Stimulated activated CD8-positive, alpha-beta memory T cell treated with anti-CD3 and anti-CD28 coated beads, Interleukin-7, amount 100 ng/mL, for 48 hours (primary cell): ENCODE data around the gene YPEL2.

Experiments
- DNase-seq, 2 donors: peaks; one replicate each; pipeline ENCODE4 v3.0.0-alpha.2; 2020; ENCODE audit warnings: low read depth in 1 of 2; ENCODE audit errors: extremely low read depth in 1 of 2

YPEL2 gene

DNA sequence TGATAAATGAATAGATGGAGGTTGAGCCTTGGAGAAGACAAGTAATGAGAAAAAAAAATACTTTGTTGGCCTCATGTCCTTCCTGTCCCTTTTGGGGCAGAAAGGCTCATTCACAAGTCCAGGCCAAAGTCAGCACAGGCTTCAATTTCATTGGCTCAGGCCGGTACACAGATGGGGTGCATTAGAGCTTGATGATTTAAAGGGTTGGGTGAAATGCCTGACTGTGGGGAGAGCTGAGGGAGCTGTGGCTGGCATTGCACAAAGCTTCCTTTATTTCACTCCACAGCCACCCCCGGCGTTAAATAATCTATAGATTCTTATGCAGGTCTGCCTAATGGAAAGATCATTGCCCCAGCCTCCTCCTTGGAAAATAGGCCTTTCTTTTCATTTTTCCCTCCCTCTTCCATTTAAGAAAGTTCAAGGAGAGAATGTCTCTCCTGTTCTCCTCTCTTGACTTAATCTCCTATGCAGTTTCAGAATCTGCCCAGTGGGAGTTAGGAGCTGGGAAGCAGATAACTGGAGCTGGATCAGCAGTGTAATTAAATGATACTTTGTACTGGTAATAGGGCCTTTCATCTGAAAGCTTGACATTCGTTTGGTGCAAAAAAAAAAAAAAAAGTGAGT, 24.4 kb downstream of the YPEL2 start:
- DNase-seq, result no peak

DNA sequence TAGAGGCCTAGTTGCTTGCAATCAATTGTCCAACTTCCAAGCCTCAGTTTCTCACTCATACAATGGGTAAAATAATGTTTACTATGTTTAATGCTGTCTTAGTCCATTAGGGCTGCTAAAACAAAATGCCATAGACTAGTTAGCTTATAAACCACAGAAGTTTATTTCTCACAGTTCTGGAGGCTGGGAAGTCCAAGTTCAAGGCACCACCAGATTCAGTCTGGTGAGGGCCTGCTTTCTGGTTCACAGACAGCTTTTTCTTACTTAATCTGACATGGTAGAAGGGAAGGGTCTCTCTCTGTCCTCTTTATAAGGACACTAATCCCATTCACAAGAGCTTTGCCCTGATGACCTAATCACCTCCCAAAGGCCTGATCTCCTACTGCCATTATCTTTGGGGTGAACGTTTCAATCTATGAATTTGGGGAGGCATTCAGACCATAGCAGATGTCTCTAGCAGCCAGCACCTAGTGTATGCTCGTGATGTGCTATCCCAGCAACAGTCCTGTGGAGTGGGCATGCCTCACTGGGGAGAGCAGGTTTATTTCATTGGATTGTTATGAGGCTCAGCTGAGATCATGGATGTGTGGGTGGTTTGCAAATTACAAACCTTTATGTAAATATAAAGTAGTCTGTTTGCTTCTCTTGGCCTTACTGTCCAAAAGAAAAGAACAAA, 25.2 kb downstream of the YPEL2 start:
- no peak for DNase-seq

GRCh38 chr17:59357219-59357697, 25.8 kb downstream of the YPEL2 start:
- DNase-seq, result no peak

DNA sequence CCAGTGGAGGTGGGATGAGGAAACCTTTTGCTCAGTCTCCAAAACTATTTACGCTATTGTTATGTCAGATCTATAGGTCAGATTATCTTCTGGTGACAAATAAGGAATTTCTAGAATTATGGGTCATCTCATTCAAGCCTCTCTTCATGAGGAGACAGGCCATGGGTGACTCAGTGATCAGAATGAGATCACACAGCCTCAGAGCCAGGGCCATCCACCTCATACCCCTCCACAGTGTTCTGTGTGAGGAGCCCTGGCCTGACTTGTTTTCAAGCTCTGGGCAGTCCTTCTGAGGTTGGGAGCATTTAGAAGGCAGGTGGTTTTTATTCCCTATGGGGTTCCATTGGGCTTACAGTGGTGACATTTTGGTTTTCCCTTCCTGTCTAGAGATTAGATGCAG, 26.5 kb downstream of the YPEL2 start:
- peak in 1 of 2 donors; percentile 31 for DNase-seq

DNA sequence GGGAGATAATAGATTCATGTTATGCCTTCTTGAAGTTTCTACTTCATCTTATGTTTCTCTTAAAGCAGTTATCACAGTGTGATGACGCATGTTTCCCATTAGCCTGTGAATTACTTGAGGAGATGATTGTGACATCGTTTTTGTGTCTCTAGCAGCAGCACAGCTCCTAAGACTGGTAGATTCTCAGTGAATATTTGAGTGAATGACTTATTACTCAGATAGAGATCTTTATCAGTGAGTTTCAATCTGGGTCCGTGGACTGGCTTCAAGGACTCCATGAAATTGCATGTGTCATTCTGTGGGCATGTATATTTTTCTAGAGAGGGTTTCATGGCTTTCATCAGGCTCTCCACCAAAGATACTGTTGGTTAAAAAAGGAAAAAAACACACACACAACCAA, 29.9 kb downstream of the YPEL2 start:
- peak in 1 of 2 donors; percentile 22 for DNase-seq

GRCh38 chr17:59361916-59362810, 30.7 kb downstream of the YPEL2 start:
- peak in 1 of 2 donors; percentile 32 for DNase-seq

DNA sequence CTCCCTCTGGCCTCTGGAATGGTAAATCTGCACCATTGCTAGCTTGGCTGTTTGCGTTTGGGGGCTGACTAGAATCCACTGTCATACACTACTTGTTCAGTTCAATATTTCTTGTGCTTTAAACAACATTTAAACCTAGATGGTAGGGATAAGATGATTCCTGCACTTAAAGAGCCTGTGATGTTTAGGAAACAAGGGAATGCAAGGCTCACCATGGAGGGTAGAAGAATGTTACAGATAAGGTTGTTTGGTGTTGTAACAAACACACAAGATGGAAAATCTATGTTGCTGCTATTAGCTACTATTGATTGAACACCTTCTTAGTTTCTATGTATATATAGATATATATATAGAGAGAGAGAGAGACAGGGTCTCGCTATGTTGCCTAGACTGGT, 31.4 kb downstream of the YPEL2 start:
- DNase-seq, result no peak

DNA sequence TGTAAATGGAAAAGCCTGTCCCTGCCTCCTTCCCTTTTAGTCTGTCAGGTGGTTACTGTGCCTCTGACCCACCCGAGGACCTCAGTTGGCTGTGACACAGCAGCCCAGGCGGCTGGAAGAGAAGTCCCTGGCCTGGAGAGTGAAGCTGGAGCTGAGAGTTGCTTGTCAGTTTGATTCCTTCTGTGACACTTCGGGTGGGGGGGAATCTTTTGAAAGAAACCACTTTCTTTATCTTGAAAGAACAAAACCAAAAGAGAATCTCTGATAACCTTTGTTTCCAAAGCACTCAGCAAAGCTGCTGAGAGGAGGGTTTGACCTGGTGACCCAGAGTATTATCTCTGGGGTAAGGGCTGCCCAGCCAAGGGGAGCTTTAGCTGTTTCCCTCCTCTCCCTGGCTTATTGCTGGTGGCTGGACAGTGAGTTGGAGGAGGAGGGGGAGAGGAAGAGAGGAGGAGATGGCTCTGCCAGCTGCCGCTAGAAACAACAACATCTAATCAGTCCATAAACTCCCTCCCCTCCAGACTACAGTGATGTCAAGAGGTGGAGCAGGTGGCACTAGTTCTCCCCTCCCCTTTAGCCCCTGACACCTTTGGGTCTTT, 34.0 kb downstream of the YPEL2 start:
- DNase-seq, result no peak

DNA sequence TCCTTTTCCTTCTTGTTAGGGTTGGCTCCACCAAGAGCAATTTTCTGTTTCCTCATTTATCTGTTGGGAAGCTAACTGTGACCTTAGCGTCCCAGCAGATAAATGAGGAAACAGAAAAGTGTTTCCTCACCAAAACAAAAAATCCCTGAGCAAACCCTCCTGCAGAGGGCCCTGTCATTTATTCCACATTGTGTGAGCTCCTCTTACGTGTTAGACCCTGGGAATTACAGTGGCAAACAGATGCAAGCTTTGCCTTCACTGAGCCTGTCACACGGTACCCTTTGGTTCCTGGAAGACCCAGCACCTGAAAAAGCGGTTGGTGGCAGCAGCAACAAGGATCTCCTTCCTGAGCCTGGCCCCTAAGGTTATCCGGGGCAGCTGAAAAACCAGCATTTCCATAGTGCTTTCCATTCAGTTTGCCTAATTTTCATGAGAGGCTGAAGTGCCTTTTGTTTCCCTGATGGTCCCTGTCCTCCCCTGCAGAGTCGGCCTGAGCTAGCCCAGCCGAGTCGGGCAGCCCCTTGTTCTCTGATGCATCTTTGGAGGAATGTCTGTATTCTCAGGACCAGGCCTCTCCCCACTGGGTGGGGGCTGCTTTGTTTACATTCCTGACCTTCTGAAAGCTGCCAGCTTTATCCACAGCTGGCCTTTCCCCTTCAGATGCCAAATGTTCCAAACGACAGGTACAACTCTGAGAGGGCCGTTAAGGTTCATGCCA, 34.7 kb downstream of the YPEL2 start:
- no peak for DNase-seq

DNA sequence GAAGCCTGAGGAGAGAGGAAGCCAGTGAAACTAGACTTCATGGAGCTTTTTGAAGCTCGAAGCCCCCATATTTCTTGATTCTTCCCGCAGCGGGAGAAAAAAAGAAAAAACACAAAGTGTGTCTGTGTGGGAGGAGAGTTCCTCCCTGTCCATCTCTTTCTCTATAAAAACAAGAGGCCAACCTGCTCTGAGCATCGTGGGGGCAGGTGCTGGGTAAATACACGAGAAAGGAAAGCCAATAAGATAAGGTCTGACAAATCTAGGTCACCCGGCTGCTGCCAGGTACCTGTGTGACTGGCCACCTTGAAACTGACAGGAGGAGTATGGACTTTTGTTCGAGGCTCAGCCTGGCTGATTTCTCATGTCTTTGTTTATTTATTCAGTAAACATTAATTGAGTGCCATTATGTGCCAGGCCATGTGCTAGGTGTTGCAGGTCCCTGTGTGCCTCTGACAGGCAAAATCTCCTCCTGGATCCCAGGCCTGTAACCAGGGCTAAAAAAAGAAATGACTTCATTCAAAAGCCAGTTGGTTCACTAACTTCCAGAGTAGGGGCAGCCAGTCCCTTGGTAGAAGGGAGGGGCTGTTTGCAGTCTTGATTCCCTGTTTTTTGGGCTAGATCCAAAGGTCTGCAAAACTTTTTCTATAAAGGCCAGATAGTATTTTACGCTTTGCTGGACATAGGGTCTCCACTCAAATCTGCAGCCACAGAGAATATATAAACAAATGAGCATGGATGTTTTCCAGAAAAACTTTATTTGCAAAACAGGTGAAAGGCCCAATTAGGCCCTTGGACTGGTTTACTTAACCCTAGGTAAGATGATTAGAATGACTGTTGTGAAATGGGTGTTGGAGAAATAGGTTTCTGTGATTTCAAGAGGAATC, 35.6 kb downstream of the YPEL2 start:
- no peak for DNase-seq

- no peak for DNase-seq
Measured at GRCh38 chr17:59367657-59368045, 36.2 kb downstream of the YPEL2 start.

DNA sequence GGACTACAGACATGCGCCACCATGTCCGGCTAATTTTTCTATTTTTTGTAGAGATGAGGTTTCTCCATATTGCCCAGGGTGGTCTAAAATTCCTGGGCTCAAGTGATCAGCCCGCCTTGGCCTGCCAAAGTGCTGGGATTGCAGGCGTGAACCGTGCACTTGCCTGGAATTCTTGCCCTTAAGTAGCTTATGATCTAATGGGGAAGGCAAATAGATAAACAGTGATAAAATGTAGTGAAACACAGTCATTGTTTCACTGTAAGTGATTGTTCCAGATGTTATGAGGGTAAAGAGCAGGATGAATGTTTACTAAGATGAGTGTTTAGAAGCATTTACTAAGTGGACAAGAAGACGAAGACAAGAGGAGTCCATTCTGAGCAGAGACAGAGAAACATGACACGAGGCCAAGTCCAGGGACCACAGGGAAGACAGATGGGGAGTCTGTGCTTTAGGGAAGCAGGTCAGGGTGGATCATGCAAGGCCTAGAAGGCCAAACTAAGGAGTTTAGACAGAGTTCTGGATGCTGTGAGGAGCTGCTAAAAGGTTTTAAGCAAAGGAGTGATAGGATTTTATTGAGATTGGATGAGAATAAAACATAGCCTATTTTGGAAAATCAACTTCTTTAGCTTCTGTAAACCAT, 36.9 kb downstream of the YPEL2 start:
- no peak for DNase-seq

DNA sequence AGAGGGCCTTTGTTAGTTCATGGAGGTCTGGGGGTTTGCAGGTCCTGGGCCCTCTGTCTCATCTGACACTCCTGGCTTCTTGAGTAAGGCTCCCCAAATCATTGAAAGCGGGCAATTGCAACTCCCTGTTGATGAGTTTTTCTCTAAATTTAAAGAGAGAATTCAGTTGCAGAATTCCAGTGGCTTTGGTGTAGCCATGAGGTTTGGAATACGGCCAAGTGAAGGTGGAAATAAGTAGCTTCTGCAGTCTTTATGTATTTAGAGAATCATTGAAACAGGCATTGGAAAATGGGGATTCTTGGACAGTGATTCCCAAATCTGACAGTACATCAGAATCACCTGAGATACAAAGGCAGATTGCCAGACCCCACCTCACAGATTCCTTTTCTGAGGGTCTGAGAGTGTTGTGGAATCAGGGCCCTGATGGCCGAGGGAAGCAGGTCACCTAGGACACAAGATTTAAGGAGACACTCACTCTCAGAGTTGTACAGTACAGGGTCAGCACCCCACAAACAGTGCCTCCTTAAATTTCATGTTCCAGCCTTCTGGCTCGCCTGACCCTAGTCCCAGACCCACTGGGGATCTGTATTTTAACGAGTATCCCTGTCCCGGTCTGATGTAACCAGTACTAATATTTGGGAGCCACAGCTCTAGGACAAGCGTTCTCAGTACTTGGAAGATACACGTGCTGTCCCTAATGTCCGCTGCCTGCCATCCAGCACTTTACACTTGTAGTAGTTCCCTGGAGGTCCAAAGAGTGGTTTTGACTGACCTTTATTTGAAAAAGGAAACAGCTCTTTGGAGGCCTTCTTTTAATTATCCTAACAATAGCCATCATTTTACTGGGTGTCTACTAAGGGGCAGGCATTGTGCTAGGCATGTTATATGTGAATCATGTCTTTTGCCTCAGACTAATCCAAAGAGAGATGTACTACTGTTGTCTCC, 37.8 kb downstream of the YPEL2 start:
- DNase-seq, result no peak

GRCh38 chr17:59370593-59371299, 39.3 kb downstream of the YPEL2 start:
- DNase-seq, result no peak

- DNase-seq, result no peak
Measured at GRCh38 chr17:59371416-59372100, 40.1 kb downstream of the YPEL2 start.

DNA sequence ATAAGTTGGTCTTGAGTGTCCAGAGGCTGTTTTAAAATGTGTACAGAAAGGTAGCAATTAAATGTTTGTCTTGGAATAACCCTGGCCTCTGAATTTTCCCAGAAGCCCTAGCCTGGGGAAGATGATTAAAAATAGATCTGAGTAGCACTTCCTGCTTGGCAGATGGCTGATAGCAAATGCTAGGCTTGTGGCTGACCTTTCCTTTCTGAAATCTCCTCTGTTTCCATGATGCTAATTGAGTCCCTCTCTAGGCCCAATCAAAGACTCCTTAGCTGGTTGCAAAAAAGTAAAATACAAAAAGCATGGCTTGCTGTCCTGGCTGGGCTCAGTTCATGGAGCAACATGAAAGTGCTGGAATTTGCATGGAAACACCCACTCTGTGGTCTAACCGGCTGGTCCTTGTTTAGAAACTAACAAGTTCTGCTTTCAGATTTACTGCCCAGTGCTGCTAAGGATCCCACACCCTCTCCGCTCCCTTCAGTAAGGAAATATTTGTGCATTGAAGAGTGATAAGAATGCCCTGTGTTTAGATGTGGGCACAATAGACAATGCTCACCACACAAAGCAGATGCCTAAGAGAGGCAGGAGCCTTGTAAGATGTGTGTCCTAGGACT, 40.8 kb downstream of the YPEL2 start:
- no peak for DNase-seq
